GM23338 (cell line): Measurements from ENCODE around the gene ASCL5. TPM values are rescaled to one million over a fixed set of nuclear protein-coding genes. Genes with fewer than 3 reads are reported as not detected.

Experiments used
- ATAC-seq: fragments of 200-7000 bp; cut with Tn5 transposase; 3 replicates; pipeline ENCODE4 v1.9.1; 2020
- DNase-seq: peaks from one replicate; pipeline ENCODE4 v3.0.0-alpha.2; 2015; ENCODE audit warnings: low spot score
- H2AFZ ChIP-seq: fragments of 200-600 bp; sonication (generic); 2 replicates; pipeline ENCODE4 v1.8.0; 2016; ENCODE audit warnings: antibody characterized with exemption, mild to moderate bottlenecking, moderate library complexity
- H3F3A ChIP-seq: fragments of 200-600 bp; sonication (generic); replicated peaks from 2 replicates; pipeline ENCODE4 v1.8.0; 2017; ENCODE audit warnings: antibody characterized with exemption, mixed run types, low read depth
- H3K27ac ChIP-seq: fragments of 200-600 bp; sonication (generic); 2 replicates; pipeline ENCODE4 v1.6.1; 2016; ENCODE audit warnings: low read depth
- H3K27me3 ChIP-seq: fragments of 200-600 bp; sonication (generic); 2 replicates; pipeline ENCODE4 v1.8.0; 2016; ENCODE audit warnings: mild to moderate bottlenecking, mixed run types, moderate library complexity; ENCODE audit not compliant: insufficient read depth
- H3K36me3 ChIP-seq: fragments of 200-600 bp; sonication (generic); 2 replicates; pipeline ENCODE4 v1.8.0; 2016; ENCODE audit warnings: mild to moderate bottlenecking; ENCODE audit not compliant: insufficient read depth
- H3K4me1 ChIP-seq: fragments of 200-600 bp; sonication (generic); 2 replicates; pipeline ENCODE4 v1.8.0; 2016; ENCODE audit warnings: mild to moderate bottlenecking, moderate library complexity; ENCODE audit not compliant: insufficient read depth
- H3K4me2 ChIP-seq: fragments of 200-600 bp; sonication (generic); 2 replicates; pipeline ENCODE4 v1.7.1; 2017; ENCODE audit warnings: mixed run types
- H3K4me3 ChIP-seq: fragments of 200-600 bp; sonication (generic); 2 replicates; pipeline ENCODE4 v1.6.1; 2016; ENCODE audit warnings: mixed run types
- H3K79me2 ChIP-seq: fragments of 200-600 bp; sonication (generic); replicated peaks from 2 replicates; pipeline ENCODE4 v1.8.0; 2017; ENCODE audit warnings: mild to moderate bottlenecking; ENCODE audit not compliant: insufficient read depth
- H3K9me2 ChIP-seq: fragments of 200-600 bp; sonication (generic); 2 replicates; pipeline ENCODE4 v1.8.0; 2017; ENCODE audit not compliant: insufficient read depth
- H4K20me1 ChIP-seq: fragments of 200-600 bp; sonication (generic); replicated peaks from 2 replicates; pipeline ENCODE4 v1.8.0; 2017; ENCODE audit warnings: mild to moderate bottlenecking; ENCODE audit not compliant: insufficient read depth
- H3K27ac Mint-ChIP-seq: 2 replicates; pipeline ENCODE4 v1.8.0; 2020; ENCODE audit warnings: inconsistent platforms, mild to moderate bottlenecking, moderate library complexity, mixed read lengths
- H3K27me3 Mint-ChIP-seq: 3 replicates; pipeline ENCODE4 v1.8.0; 2022; ENCODE audit warnings: low read depth, mild to moderate bottlenecking, moderate library complexity, mixed read lengths, inconsistent platforms; ENCODE audit not compliant: insufficient read depth, poor library complexity
- H3K36me3 Mint-ChIP-seq: 3 replicates; pipeline ENCODE4 v1.8.0; 2021; ENCODE audit warnings: low read depth, mild to moderate bottlenecking, inconsistent platforms, moderate library complexity, mixed read lengths
- H3K4me1 Mint-ChIP-seq: 3 replicates; pipeline ENCODE4 v1.8.0; 2020; ENCODE audit warnings: mild to moderate bottlenecking, inconsistent platforms, mixed read lengths
- H3K4me3 Mint-ChIP-seq: 3 replicates; pipeline ENCODE4 v1.8.0; 2021; ENCODE audit warnings: moderate library complexity, mild to moderate bottlenecking, inconsistent platforms, mixed read lengths
- H3K9me3 Mint-ChIP-seq: 3 replicates; pipeline ENCODE4 v1.8.0; 2020; ENCODE audit warnings: moderate library complexity, mild to moderate bottlenecking, inconsistent platforms, mixed read lengths
- CREB1 ChIP-seq: fragments of 250-450 bp; sonication (Bioruptor Pico); IDR thresholded peaks from 2 replicates; pipeline ENCODE4 v1.5.0; 2020; ENCODE audit warnings: low read depth, mild to moderate bottlenecking, moderate library complexity
- CTCF ChIP-seq, 2 experiments: fragments of 200-600 bp in 1 of 2; sonication (generic) in 1 of 2; conservative IDR thresholded peaks; 2 replicates each; pipeline versions ENCODE4 v1.5.1 to v1.6.1; 2016 to 2017; ENCODE audit warnings: antibody characterized with exemption in 2 of 2, low read depth in 2 of 2, mild to moderate bottlenecking in 2 of 2, moderate library complexity in 1 of 2
- EZH2 ChIP-seq: fragments of 200-600 bp; sonication (generic); IDR thresholded peaks from one replicate; pipeline ENCODE4 v1.8.0; 2017; ENCODE audit warnings: antibody characterized with exemption, mild to moderate bottlenecking, low read depth; ENCODE audit not compliant: unreplicated experiment
- EZH2phosphoT487 ChIP-seq: fragments of 200-600 bp; sonication (generic); IDR thresholded peaks from one replicate; pipeline ENCODE4 v1.8.1; 2018; ENCODE audit warnings: antibody characterized with exemption; ENCODE audit not compliant: unreplicated experiment
- JUNB ChIP-seq: IDR thresholded peaks from one replicate; pipeline ENCODE4 v1.6.1; 2016; ENCODE audit warnings: antibody characterized with exemption; ENCODE audit not compliant: unreplicated experiment
- NANOG ChIP-seq: IDR thresholded peaks from 2 replicates; pipeline ENCODE4 v1.6.1; 2016; ENCODE audit warnings: antibody characterized with exemption, borderline replicate concordance
- POLR2AphosphoS5 ChIP-seq: IDR thresholded peaks from 2 replicates; pipeline ENCODE4 v1.6.1; 2016; ENCODE audit warnings: antibody characterized with exemption, low read depth
- STAT1 ChIP-seq: IDR thresholded peaks from one replicate; pipeline ENCODE4 v1.6.1; 2016; ENCODE audit warnings: antibody characterized with exemption; ENCODE audit not compliant: unreplicated experiment
- ZNF114 ChIP-seq: fragments of 250-450 bp; sonication (Bioruptor Pico); IDR thresholded peaks from 2 replicates; pipeline ENCODE4 v1.5.0; 2020; ENCODE audit warnings: mild to moderate bottlenecking, moderate library complexity
- ZNF331 ChIP-seq: fragments of 250-450 bp; sonication (Bioruptor Pico); IDR thresholded peaks from 2 replicates; pipeline ENCODE4 v1.5.0; 2020; ENCODE audit warnings: low read depth, mild to moderate bottlenecking, moderate library complexity
- ZNF462 ChIP-seq: fragments of 250-450 bp; sonication (Bioruptor Pico); IDR thresholded peaks from 2 replicates; pipeline ENCODE4 v1.5.0; 2020; ENCODE audit warnings: mild to moderate bottlenecking, moderate library complexity
- polyA plus RNA-seq: library from polyadenylated mRNA; unstranded; fragments of >200 nt; fragmentation: Nextera tagmentation; extraction: Ambion mirVana; gene quantifications from 2 replicates; pipeline ENCODE4 v1.2.1, GENCODE V29; 2016
- total RNA-seq: library from RNA; depleted of rRNA; stranded (reverse); fragments of >200 nt; shearing (Covaris generic); gene quantifications from 2 replicates; pipeline ENCODE4 v1.2.3, GENCODE V29; 2014
- TF ChIP-seq, protein P1 (sequence below): IDR thresholded peaks from 2 replicates; pipeline ENCODE4 v1.6.1; 2016; ENCODE audit warnings: antibody characterized with exemption
- TF ChIP-seq, protein P2 (sequence below): IDR thresholded peaks from one replicate; pipeline ENCODE4 v1.6.1; 2018; ENCODE audit warnings: antibody characterized with exemption; ENCODE audit not compliant: unreplicated experiment

The ASCL5 gene
- total and polyA plus RNA-seq, 2 experiments from 2014 or later: not detected

DNA sequence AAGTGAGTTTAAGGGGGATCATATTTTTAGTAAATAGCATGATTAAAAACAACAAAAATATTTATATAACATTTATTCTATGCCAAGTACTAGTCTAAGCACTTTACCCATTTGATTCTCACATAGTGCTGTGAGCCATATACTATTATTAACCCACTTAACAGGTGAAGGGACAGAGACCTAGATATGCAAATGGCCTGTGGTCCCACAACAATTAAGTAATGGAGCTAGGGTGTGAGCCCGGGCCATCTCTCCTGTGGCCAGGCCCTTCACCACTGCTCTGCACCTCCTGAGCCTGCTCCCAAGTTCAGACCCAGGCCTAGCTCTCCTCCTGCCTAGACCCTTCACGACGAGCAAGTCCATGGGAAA, 537 bp downstream of the ASCL5 start:
- peaks cover 8% of the 10 kb centered on the region; the same call in 1 of the 2 replicates for H3K4me1 ChIP-seq
- Mint-ChIP-seq H3K27ac (no peak overlapping the region), H3K4me1 (peaks cover 11% of the 10 kb centered on the region), H3K9me3 (no peaks in the 10 kb centered on the region; the same call in 2 of the 3 replicates), H3K27me3 (peaks cover 15% of the 10 kb centered on the region), H3K36me3 (no peaks in the 10 kb centered on the region; the same call in 2 of the 3 replicates), H3K4me3 (no peak overlapping the region)
- peak overlapping the region; percentile 67; the same call in 1 of the 2 replicates for H3K4me2 ChIP-seq
- no peaks in the 10 kb centered on the region for H4K20me1 ChIP-seq
- H3K36me3 ChIP-seq: no peaks in the 10 kb centered on the region
- no peaks in the 10 kb centered on the region for H3K27me3 ChIP-seq
- DNase-seq (peak; percentile 8), ATAC-seq (no peak; the same call in 2 of the 3 replicates)
- no peak overlapping the region for H3K27ac ChIP-seq
- peak overlapping the region; percentile 90 for H2AFZ ChIP-seq
- no peak for TF ChIP-seq NANOG
- TF ChIP-seq EZH2: no peak
- no peak for TF ChIP-seq ZNF331 (CRISPR knock-in tag)
- TF ChIP-seq CTCF (conservative IDR thresholded peaks at IDR 0.05; ENCODE audit: low read depth in 2 of 2): no peak
- no peak for TF ChIP-seq ZNF114 (CRISPR knock-in tag)
- no peak for TF ChIP-seq ZNF462
- TF ChIP-seq CREB1 (CRISPR knock-in tag): no peak
- TF ChIP-seq EZH2phosphoT487: no peak
- no peak for TF ChIP-seq JUNB
- TF ChIP-seq, protein P1, sequence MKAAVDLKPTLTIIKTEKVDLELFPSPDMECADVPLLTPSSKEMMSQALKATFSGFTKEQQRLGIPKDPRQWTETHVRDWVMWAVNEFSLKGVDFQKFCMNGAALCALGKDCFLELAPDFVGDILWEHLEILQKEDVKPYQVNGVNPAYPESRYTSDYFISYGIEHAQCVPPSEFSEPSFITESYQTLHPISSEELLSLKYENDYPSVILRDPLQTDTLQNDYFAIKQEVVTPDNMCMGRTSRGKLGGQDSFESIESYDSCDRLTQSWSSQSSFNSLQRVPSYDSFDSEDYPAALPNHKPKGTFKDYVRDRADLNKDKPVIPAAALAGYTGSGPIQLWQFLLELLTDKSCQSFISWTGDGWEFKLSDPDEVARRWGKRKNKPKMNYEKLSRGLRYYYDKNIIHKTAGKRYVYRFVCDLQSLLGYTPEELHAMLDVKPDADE: no peak
- TF ChIP-seq POLR2AphosphoS5: no peak
- TF ChIP-seq STAT1: no peak
- TF ChIP-seq, protein P2, sequence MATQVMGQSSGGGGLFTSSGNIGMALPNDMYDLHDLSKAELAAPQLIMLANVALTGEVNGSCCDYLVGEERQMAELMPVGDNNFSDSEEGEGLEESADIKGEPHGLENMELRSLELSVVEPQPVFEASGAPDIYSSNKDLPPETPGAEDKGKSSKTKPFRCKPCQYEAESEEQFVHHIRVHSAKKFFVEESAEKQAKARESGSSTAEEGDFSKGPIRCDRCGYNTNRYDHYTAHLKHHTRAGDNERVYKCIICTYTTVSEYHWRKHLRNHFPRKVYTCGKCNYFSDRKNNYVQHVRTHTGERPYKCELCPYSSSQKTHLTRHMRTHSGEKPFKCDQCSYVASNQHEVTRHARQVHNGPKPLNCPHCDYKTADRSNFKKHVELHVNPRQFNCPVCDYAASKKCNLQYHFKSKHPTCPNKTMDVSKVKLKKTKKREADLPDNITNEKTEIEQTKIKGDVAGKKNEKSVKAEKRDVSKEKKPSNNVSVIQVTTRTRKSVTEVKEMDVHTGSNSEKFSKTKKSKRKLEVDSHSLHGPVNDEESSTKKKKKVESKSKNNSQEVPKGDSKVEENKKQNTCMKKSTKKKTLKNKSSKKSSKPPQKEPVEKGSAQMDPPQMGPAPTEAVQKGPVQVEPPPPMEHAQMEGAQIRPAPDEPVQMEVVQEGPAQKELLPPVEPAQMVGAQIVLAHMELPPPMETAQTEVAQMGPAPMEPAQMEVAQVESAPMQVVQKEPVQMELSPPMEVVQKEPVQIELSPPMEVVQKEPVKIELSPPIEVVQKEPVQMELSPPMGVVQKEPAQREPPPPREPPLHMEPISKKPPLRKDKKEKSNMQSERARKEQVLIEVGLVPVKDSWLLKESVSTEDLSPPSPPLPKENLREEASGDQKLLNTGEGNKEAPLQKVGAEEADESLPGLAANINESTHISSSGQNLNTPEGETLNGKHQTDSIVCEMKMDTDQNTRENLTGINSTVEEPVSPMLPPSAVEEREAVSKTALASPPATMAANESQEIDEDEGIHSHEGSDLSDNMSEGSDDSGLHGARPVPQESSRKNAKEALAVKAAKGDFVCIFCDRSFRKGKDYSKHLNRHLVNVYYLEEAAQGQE: no peak
- H3F3A ChIP-seq: no peaks in the 10 kb centered on the region
- H3K79me2 ChIP-seq: no peaks in the 10 kb centered on the region
- H3K4me3 ChIP-seq: peak overlapping the region; percentile 28; the same call in 1 of the 2 replicates
- H3K9me2 ChIP-seq: no peaks in the 10 kb centered on the region
